Midbrain (tissue), 1 donor: ENCODE measurements around the gene CST3.
"Not testable (repeated sequence)": the region's sequence is repeated elsewhere in the genome, so short reads cannot be mapped to it uniquely, and the experiment has no call there.

Source experiments
- DNase-seq: peaks from one replicate; lab custom pipeline; 2025; lab: John Stamatoyannopoulos, UW

CST3 gene

GRCh38 chr20:23637282-23638221 is at the start of gene CST3:
Gene CST3, minus strand, starts transcription at chr20:23637955. Its CDS starts 93 bp downstream, at chr20:23637862.
- DNase-seq: peak; percentile 75

- no peak for DNase-seq
Measured at GRCh38 chr20:23686046-23686750, 48.4 kb upstream of the CST3 start.

DNA sequence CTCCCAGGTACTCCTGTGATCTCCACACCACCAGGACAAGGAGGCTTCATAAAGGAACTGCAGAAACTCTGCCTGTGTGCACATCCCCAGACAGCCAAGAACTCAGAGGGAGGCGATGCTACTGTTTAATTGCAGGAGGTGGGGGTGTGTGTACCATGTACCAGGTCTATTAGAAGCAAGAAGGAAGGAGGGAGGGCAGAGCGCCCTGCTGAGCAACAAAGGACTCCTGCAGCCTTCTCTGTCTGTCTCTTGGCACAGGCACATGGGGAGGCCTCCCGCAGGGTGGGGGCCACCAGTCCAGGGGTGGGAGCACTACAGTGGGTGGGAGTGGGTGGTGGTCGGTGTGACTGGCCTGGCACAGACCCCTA is 47.8 kb upstream of the CST3 start:
- DNase-seq: not testable (repeated sequence)

DNA sequence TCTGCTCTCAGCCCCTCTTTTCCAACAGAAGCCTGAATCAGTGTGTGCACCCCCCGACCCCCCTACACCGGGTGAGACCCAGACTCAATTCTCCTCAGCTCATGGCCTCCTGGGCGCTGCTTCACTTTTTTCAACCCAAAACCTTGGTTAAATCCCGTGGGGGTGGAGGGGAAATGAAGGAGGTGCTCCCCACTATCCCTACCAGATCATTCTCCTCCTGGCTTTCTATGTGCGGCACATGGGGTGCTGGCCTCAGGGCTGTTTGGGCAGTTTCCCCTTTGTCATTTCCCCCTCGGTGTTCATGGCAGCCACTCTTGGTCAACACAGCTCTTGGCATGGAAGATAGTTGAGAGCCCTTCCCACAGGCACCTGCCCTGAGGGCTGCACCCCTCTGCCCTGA is 46.5 kb upstream of the CST3 start:
- no peak for DNase-seq

DNA sequence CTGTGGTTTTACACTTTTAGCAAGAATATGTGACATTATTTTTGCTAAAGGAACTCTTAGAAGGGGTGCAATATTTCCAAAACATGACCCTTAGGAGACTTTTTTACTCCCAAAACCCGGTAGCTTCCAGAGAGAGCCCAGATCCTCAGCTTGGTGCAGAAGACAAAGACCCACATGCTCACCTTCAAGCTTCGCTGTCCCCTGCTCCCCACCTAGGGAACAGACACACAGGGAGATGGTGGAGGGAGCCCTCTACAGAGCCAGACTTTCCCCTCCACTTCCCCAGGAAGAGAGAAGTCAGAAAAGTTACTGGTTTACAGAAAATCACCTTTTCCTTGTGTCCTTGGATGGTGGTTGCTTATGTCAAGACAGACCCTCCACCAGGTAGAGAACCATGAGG is 46.1 kb upstream of the CST3 start:
- DNase-seq: no peak

GRCh38 chr20:23683281-23683680 is 45.5 kb upstream of the CST3 start:
- no peak for DNase-seq

GRCh38 chr20:23680146-23680545 is 42.4 kb upstream of the CST3 start:
- DNase-seq: no peak

- DNase-seq: no peak
Measured at GRCh38 chr20:23679133-23680092, 41.7 kb upstream of the CST3 start.

DNA sequence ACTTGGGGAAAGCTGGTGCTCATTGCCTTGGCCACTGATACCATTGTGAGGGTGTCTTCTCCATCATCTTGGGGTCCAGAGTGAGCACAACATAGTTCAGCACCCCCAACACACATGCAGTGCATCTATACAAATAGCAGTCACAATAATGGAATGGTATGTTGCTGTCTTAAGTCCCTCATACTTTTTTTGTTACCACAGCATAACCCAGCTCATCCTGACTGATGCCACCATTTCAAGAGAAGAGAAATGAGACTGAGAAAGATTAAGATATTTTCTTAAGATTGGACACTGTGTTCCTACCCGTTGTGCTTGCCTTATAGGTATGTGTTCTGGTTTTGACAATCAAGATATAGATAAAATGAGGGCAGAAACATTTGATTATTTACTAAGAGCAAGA is 35.5 kb upstream of the CST3 start:
- DNase-seq: no peak

DNA sequence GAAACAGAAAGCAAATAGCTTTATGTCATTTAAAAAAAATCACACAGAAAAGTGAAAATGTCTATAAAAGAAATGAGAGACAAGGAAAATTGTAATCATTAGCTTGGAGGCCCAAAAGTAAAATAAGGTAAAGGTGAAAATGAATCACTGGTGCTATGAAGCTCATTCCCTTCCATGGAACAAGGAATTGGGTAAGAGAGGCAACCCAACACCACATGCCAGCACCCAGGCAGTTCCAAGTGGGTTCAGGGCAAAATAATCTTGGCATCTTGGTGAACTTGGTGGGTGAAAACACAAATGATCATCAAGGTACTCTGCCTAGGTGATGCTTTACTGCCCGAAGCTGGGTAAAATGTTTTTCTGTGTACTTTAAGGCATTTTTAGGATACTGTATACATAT is 34.4 kb upstream of the CST3 start:
- DNase-seq: no peak

GRCh38 chr20:23671479-23671878 is 33.7 kb upstream of the CST3 start:
- DNase-seq: no peak

- DNase-seq: no peak
Measured at GRCh38 chr20:23670361-23670760, 32.6 kb upstream of the CST3 start.

- no peak for DNase-seq
Measured at GRCh38 chr20:23669866-23670265, 32.1 kb upstream of the CST3 start.

DNA sequence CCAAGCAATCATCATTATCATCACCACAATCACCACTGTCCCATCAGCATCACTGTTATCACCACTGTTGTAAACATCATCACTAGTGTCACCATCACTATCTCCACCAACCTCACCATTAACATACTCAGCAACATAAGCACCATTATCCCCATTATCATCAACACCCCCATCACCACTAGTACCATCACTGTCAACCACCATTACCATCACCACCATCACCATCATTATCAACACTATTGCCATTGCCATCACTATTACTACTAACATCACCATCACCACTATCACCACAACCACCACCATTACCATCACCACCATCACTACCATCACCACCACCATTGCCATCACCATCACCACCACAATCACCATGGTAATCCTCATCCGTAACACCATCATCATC is 31.6 kb upstream of the CST3 start:
- DNase-seq: no peak

GRCh38 chr20:23668477-23668951 is 30.8 kb upstream of the CST3 start:
- peak; percentile 45 for DNase-seq

DNA sequence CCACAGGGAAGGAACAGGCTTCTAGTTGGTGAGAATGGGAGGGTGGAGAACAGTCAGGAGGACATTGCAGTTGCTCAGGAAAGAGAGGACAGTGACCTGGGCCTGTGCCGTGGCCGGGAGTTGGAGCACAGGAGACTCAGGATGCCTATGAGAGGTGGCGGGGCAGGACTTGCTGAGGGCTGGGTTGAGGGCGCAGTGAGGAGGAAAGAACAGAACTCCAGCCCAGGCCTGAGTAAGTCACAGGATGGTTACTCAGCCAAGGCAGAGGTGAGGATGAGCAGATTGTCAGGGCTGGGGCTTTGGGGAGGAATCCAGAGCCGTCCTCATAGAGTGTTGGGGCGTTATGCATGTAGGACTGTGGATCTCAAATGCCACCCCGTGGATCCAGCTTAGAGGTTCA is 29.9 kb upstream of the CST3 start:
- no peak for DNase-seq

DNA sequence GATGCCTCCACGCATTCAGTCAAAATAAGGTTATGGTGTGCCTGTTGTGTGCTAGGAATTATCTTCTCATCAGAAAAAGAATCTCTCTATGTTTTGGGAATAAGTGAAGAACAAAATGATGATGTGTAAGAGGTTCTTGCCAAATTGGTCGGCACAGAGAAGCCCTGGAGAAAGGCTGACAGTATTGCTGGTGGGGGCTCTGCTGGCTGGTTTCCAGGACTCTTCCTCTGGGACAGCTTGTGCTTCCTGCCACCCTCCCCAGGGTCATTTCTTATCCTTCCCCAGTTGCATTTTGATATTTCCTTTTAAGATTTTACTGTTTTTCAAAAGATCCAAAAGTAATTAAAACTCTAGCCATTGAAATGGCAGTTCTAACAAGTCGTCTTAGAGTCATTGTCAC is 28.9 kb upstream of the CST3 start:
- no peak for DNase-seq

GRCh38 chr20:23666189-23666588 is 28.4 kb upstream of the CST3 start:
- no peak for DNase-seq

DNA sequence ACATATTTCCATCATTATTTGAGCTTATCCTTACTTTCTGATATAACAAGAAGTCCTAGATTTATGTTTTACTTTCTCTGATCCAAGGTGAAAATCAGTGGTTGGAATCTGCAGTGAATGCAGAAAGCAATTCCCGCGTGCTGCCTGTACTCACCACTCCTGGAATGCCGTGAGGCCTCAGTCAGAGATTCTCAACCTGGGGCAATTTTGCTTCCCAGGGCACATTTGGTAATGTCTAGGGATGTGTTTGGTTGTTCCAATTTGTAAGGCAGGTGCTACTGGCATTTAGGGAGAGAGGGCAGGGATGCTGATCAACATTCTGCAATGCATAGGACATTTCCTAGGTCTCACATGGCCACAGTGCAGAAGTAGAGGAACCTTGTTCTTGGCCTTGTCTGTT is 27.2 kb upstream of the CST3 start:
- DNase-seq: no peak

DNA sequence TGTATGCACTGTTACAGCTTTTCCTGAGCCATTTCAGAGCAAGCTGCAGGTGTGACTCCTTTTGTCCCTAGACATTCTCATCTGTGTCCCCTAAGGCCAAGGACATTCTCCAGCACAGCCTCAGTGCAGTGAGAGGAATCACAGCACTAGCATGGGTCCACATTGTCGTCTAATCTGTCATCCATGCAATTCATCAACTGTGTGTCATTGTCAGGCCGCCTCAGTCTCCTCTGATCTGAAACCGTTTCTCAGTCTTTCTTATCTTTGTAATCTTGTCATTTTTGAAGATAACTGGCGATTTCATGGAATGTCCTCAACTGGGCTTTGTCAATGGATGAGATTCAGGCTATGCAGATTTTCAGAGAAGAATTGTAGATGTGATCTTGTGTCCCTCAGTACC is 26.3 kb upstream of the CST3 start:
- DNase-seq: not testable (repeated sequence)

- no peak for DNase-seq
Measured at GRCh38 chr20:23663180-23663579, 25.4 kb upstream of the CST3 start.

DNA sequence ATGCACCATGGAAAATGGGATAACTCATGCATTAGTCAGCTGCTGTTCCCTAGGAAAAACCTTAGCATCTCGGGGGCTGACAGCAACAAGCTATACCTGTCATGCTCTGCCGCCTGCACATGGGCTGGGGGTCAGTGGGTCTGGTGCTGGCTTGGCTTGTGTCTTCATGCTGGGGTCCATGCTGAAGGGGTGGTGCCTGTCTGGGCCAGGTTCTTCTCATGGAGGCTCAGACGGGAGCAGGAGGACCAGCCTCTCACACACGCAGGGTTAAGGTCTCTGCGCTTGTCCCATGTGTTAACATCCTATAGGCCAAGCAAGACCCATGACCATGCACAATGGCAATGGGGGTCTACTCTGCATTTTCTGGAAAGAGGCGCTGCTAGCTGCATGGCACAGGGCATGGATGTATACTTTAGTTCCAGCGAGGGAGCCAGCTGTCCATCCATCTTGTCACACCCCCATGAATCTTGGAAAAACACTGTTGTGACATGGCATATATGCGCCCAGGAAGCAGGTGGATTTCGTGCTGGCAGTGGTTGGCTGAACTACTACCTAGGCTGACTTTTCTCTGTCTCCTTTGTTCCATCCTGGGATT is 24.6 kb upstream of the CST3 start:
- DNase-seq: no peak
